ENCODE data around the gene RABEP2. TPM values are rescaled to one million over a fixed set of nuclear protein-coding genes. Genes with fewer than 3 reads are reported as not detected.

The RABEP2 gene
- total and polyA plus RNA-seq, 9 of the 15 experiments (the other 6 are each of a cell fraction or from before 2014, with no cell fraction given): 0.15 to 13.4 (median 3.5) TPM

DNA sequence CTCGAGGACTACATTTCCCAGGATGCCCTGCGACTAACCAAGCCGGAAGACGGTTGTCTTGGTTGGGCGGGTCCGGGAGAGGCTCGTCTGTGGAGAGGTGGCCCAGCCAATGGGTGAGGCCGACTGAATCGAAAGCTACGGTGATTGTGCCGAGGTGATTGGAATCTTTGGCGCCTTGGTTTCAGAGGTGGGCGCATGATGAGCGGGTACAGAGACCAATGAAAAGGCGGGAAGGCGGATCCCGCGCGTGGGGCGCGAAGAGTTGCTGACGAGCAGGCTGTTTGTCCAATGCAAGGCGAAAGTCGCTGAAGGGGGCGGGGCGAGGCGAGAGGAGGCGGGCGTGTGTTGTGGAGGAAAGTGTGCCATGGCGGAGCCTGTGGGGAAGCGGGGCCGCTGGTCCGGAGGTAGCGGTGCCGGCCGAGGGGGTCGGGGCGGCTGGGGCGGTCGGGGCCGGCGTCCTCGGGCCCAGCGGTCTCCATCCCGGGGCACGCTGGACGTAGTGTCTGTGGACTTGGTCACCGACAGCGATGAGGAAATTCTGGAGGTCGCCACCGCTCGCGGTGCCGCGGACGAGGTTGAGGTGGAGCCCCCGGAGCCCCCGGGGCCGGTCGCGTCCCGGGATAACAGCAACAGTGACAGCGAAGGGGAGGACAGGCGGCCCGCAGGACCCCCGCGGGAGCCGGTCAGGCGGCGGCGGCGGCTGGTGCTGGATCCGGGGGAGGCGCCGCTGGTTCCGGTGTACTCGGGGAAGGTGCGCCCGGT, 25.8 kb upstream of the RABEP2 start, which contains the start of gene NFATC2IP (continued):
- TF ChIP-seq, protein P1, sequence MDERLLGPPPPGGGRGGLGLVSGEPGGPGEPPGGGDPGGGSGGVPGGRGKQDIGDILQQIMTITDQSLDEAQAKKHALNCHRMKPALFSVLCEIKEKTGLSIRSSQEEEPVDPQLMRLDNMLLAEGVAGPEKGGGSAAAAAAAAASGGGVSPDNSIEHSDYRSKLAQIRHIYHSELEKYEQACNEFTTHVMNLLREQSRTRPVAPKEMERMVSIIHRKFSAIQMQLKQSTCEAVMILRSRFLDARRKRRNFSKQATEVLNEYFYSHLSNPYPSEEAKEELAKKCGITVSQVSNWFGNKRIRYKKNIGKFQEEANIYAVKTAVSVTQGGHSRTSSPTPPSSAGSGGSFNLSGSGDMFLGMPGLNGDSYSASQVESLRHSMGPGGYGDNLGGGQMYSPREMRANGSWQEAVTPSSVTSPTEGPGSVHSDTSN (CRISPR knock-in tag; IDR thresholded peaks at IDR 0.05; ENCODE audit: low read depth): peak; percentile 92
- TF ChIP-seq, protein P1 (tag; conservative IDR thresholded peaks at IDR 0.05; ENCODE audit: low read depth): peak; percentile 100
- TF ChIP-seq SRF (CRISPR knock-in tag; IDR thresholded peaks at IDR 0.05) (peak in 1 of 2 experiments; percentile 54; a peak in 1 of 4 replicates), NRF1 (conservative IDR thresholded peaks at IDR 0.05 in 1 of 2, IDR thresholded peaks at IDR 0.05 in 1 of 2) (peak; percentile 64 to 76), ZNF780A (CRISPR knock-in tag; IDR thresholded peaks at IDR 0.05) (no peak), MXI1 (IDR thresholded peaks at IDR 0.05; ENCODE audit: low read depth, low read length) (peak; percentile 57; the same call in 1 of the 2 replicates), MAFK (IDR thresholded peaks at IDR 0.05; ENCODE audit: low read length) (no peak), MCM3 (IDR thresholded peaks at IDR 0.05) (no peak), KLF6 (CRISPR knock-in tag; IDR thresholded peaks at IDR 0.05; ENCODE audit: borderline replicate concordance) (no peak), ZNF232 (CRISPR knock-in tag; IDR thresholded peaks at IDR 0.05) (0 out of 2 replicates have a peak, but pooled peaks have one; percentile 19), SRSF9 (IDR thresholded peaks at IDR 0.05; ENCODE audit: borderline replicate concordance, low read depth, low read length) (no peak), POLR2AphosphoS2 (IDR thresholded peaks at IDR 0.05; ENCODE audit: low read length) (no peak), ETV5 (CRISPR knock-in tag; IDR thresholded peaks at IDR 0.05; ENCODE audit: low read depth) (peak; percentile 63; the same call in 1 of the 2 replicates), ZFX (CRISPR knock-in tag; IDR thresholded peaks at IDR 0.05) (0 out of 2 replicates have a peak, but pooled peaks have one; percentile 12)
- TF ChIP-seq, protein P2, sequence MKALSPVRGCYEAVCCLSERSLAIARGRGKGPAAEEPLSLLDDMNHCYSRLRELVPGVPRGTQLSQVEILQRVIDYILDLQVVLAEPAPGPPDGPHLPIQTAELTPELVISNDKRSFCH (CRISPR knock-in tag; IDR thresholded peaks at IDR 0.05): no peak
- TF ChIP-seq, protein P2 (tag; IDR thresholded peaks at IDR 0.05): no peak
- TF ChIP-seq, protein P3, sequence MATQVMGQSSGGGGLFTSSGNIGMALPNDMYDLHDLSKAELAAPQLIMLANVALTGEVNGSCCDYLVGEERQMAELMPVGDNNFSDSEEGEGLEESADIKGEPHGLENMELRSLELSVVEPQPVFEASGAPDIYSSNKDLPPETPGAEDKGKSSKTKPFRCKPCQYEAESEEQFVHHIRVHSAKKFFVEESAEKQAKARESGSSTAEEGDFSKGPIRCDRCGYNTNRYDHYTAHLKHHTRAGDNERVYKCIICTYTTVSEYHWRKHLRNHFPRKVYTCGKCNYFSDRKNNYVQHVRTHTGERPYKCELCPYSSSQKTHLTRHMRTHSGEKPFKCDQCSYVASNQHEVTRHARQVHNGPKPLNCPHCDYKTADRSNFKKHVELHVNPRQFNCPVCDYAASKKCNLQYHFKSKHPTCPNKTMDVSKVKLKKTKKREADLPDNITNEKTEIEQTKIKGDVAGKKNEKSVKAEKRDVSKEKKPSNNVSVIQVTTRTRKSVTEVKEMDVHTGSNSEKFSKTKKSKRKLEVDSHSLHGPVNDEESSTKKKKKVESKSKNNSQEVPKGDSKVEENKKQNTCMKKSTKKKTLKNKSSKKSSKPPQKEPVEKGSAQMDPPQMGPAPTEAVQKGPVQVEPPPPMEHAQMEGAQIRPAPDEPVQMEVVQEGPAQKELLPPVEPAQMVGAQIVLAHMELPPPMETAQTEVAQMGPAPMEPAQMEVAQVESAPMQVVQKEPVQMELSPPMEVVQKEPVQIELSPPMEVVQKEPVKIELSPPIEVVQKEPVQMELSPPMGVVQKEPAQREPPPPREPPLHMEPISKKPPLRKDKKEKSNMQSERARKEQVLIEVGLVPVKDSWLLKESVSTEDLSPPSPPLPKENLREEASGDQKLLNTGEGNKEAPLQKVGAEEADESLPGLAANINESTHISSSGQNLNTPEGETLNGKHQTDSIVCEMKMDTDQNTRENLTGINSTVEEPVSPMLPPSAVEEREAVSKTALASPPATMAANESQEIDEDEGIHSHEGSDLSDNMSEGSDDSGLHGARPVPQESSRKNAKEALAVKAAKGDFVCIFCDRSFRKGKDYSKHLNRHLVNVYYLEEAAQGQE (IDR thresholded peaks at IDR 0.05; ENCODE audit: borderline replicate concordance): no peak
- TF ChIP-seq, protein P3 (CRISPR knock-in tag; IDR thresholded peaks at IDR 0.05; ENCODE audit: low read depth): no peak
